ENCODE results near the gene TTC8. TPM values are rescaled to one million over a fixed set of nuclear protein-coding genes. Genes with fewer than 3 reads are reported as not detected.

The TTC8 gene
- polyA plus RNA-seq, 3 donors, result 2.3 to 3.7 (median 2.7) TPM

- H4K20me1 ChIP-seq (ENCODE audit: insufficient read depth, low read length), result no peaks in the 10 kb centered on the region
- no peak overlapping the region for H3K4me3 ChIP-seq (replicated peaks in 1 of 3; ENCODE audit: low read depth in 2 of 3, low read length in 3 of 3)
- H3K79me2 ChIP-seq (ENCODE audit: insufficient read depth, low read length), result no peaks in the 10 kb centered on the region
- TF ChIP-seq CTCF (IDR thresholded peaks at IDR 0.05), result no peak
- no peaks in the 10 kb centered on the region for H3K9me3 ChIP-seq (replicated peaks in 1 of 2; ENCODE audit: control insufficient read depth in 1 of 2, insufficient read depth in 1 of 2, low read length in 2 of 2)
- peak overlapping the region; percentile 3 for H3K4me2 ChIP-seq (replicated peaks; ENCODE audit: extremely low read depth, low read length, poor library complexity, severe bottlenecking)
- peak in 1 of 3 donors; percentile 7 for DNase-seq
- Mint-ChIP-seq H3K27ac (no peak overlapping the region), H3K4me3 (no peak overlapping the region), H3K4me1 (peaks cover 34% of the 10 kb centered on the region), H3K36me3 (no peaks in the 10 kb centered on the region), H3K27me3 (ENCODE audit: low read depth in 3 of 3) (no peaks in the 10 kb centered on the region), H3K9me3 (no peaks in the 10 kb centered on the region)
- H3K36me3 ChIP-seq (replicated peaks in 1 of 2; ENCODE audit: control insufficient read depth in 1 of 2, insufficient read depth in 2 of 2, low read length in 2 of 2), result no peaks in the 10 kb centered on the region
- WGBS (ENCODE audit: insufficient coverage), result no CpG with 5 or more reads among the region's 4 CpGs
- intact Hi-C loops (cut with micrococcal nuclease), result no loop called here
- H3K9ac ChIP-seq (ENCODE audit: insufficient read depth, low read length, poor library complexity, severe bottlenecking), result no peak overlapping the region
- H3K27me3 ChIP-seq (ENCODE audit: control insufficient read depth in 2 of 2, insufficient read depth in 2 of 2, low read length in 2 of 2), result no peaks in the 10 kb centered on the region
- H3K27ac ChIP-seq (ENCODE audit: low read depth in 1 of 2, low read length in 2 of 2), result no peak overlapping the region
- peaks cover 17 to 22% of the 10 kb centered on the region in 2 donors for H3K4me1 ChIP-seq (ENCODE audit: control insufficient read depth in 1 of 2, insufficient read depth in 2 of 2, low read length in 2 of 2)
- peak overlapping the region; percentile 7 for H2AFZ ChIP-seq (ENCODE audit: insufficient read depth, low read depth, low read length, poor library complexity, severe bottlenecking)
Observed at GRCh38 chr14:88829685-88830302, 5.3 kb downstream of the TTC8 start.

- Histone ChIP-seq H3K36me3 (replicated peaks in 1 of 2; ENCODE audit: control insufficient read depth in 1 of 2, insufficient read depth in 2 of 2, low read length in 2 of 2) (no peaks in the 10 kb centered on the region), H3K79me2 (ENCODE audit: insufficient read depth, low read length) (no peaks in the 10 kb centered on the region), H4K20me1 (ENCODE audit: insufficient read depth, low read length) (no peaks in the 10 kb centered on the region), H3K9ac (ENCODE audit: insufficient read depth, low read length, poor library complexity, severe bottlenecking) (no peak overlapping the region), H3K27ac (ENCODE audit: low read depth in 1 of 2, low read length in 2 of 2) (no peak overlapping the region), H3K4me3 (replicated peaks in 1 of 3; ENCODE audit: low read depth in 2 of 3, low read length in 3 of 3) (no peak overlapping the region), H3K4me2 (replicated peaks; ENCODE audit: extremely low read depth, low read length, poor library complexity, severe bottlenecking) (no peak overlapping the region), H3K4me1 (ENCODE audit: control insufficient read depth in 1 of 2, insufficient read depth in 2 of 2, low read length in 2 of 2) (peaks cover 11 to 14% of the 10 kb centered on the region in 2 donors), H2AFZ (ENCODE audit: insufficient read depth, low read depth, low read length, poor library complexity, severe bottlenecking) (no peak overlapping the region), H3K9me3 (replicated peaks in 1 of 2; ENCODE audit: control insufficient read depth in 1 of 2, insufficient read depth in 1 of 2, low read length in 2 of 2) (no peaks in the 10 kb centered on the region), H3K27me3 (ENCODE audit: control insufficient read depth in 2 of 2, insufficient read depth in 2 of 2, low read length in 2 of 2) (no peaks in the 10 kb centered on the region)
- Mint-ChIP-seq H3K9me3 (no peaks in the 10 kb centered on the region), H3K36me3 (no peaks in the 10 kb centered on the region), H3K4me3 (no peak overlapping the region), H3K27ac (no peak overlapping the region), H3K27me3 (ENCODE audit: low read depth in 3 of 3) (no peaks in the 10 kb centered on the region), H3K4me1 (peaks cover 27% of the 10 kb centered on the region)
- intact Hi-C loops (cut with micrococcal nuclease), result no loop called here
- TF ChIP-seq CTCF (IDR thresholded peaks at IDR 0.05), result no peak
- DNase-seq, result no peak
Observed at GRCh38 chr14:88831284-88831683, 6.8 kb downstream of the TTC8 start.

All from CD14-positive monocyte (primary cell).